GM12872 (cell line): ENCODE results near the gene PCED1A.

Experiments used
- CTCF ChIP-seq: IDR thresholded peaks from 3 replicates; pipeline ENCODE4 v1.5.1; 2011; ENCODE audit warnings: low read depth, mild to moderate bottlenecking, low read length, moderate library complexity; ENCODE audit not compliant: insufficient read depth

The PCED1A gene

GRCh38 chr20:2794202-2794748 lies 46.2 kb downstream of the PCED1A start:
- no peak for TF ChIP-seq CTCF

- no peak for TF ChIP-seq CTCF
Measured at GRCh38 chr20:2793471-2793870, 47.0 kb downstream of the PCED1A start.
